IPS-11a (cell line): ENCODE results near the gene ARF1.
"Not testable (repeated sequence)": the region's sequence is repeated elsewhere in the genome, so short reads cannot be mapped to it uniquely, and the experiment has no call there.

Experiments used
- H3K4me3 ChIP-seq: one replicate; pipeline ENCODE4 v1.5.1; 2013; ENCODE audit warnings: low read depth, low read length, control low read depth

ARF1 gene

DNA sequence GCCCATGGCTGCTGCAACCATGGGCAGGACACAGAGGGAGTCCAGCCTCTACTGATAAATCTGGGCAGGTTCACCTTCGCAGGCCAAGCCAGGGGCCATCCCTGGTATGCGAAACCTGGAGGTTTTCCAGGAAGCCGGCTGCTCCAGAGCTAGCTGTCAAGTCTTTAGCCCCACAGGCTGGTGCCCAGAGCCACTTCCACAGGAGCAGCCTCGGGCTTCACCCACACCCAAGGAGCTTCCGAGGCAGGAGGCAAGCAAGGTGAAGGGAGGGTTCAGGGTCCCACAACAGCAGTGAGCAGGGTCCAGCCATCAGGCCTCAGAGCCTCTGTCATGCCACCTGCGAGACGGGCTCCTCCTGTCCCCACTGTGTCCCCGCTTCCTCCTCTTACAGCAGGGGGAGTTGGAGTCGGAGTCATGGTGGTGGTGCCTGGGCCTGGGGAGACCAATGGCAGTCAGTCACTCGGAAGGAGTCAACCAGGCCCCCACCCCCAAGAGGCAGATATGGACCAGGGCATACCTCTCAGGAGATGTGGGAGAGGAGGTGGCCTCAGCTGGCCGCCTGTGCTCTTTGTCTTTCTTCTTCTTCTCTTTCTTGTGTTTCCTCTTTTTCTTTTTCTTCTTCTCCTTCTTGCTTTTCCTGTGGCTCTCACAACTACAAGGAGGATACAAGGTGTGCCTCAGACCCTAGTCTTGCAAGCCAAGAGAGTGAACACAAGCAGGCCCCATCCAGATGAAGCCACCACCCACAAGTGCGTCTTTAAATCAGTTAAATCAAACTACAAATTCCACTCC, 18.5 kb downstream of the ARF1 start:
- H3K4me3 ChIP-seq = no peak overlapping the region

DNA sequence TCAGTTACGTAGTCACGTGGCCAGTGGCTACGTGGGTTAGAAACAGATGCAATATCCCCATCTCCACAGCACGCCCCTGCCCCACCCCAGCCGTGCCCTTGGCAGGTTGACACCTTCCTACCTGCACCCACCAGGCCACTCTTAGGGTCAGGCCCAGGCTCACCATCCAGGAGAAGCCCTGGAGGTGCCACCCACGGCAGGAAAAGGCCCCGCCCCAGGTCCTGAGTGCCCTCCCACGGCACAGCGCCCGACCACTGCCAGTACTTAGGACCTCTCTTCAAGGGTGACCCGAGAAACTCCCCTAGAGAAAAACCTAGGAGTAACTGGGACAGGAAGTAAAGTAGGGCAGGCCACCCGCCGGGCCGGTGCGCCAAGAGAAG, 19.1 kb downstream of the ARF1 start:
- no peak overlapping the region for H3K4me3 ChIP-seq

DNA sequence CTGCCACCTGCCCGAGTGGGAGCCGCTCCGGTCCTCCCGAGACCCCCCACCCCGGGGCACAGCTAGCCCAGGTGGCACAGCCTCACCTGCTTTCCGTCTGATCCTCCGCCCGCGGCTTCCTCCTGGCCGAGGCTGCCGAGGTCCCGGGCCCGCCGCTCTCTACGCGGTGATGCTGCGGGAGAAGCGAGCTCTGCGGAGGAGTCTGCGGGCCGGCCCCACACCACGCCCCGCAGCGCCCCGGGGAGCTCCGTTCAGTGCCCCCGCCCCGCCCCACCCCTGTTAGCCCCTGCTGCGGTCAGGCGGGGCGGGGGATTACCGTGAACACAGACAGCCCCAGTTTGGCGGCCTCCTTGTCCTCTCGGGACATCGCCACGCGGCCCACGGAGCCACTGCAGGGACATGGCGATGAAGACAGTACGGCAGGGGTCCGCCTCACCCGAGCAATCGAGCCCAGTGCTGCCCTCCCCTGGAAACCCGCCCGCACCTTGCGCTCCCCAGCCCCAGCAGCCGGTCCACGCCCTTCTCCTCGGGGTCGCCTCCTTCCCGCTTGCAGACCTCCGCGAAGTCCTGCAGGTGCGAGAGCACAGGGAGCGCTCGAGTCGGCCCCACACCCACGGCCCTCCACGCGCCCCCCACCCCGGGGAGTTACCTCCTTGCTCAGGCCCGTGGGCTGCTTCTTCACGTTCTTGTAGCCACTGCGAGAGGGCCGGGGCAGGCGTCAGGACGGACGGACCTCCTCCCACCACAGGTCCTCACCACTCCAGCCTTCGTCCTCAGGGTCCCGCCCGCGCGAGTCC, 19.7 kb downstream of the ARF1 start:
- peak overlapping the region; percentile 77 for H3K4me3 ChIP-seq

DNA sequence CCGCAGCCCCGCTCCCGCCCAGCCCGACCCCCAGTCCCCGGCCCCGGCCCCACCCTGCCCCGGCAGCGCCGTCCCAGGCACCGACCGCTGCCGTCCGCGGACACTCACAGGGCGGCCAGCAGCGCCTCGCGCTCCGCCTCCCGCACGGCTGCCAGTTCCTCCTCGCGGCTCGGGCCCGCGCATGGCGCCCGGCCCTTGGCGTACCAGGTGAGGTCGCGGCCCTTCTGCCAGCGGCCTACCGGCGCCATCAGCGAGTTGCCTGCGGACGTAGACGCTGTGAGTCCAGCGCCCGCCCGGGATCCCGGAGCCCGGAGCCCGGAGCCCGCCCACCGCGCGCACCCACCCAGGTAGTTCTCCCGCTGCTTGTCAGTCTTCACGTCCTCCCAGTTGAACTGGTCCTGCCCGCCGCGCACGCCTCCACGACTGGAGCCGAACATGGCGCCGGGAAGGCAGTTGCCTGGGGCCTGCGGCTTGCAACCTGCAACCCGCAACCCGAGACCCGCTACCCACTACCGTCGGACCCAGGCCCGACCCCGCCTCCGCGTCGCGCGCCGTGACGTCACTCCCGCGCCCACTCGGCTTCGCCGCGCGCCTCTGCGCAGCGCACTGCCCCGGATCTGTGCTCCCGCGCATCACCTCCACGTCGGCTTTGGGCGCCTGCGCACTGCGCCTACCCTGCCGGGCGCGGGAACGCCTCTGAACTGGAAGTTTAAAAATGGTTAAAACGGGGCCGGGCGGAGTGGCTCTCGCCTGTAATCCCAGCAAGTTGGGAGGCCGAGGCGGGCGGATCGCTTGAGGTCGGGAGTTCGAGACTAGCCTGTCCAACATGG, 20.5 kb downstream of the ARF1 start, which contains the start of gene C1orf35:
C1orf35 (minus strand) TSS at position 535 of the 830 bp plus-strand sequence; CDS start at position 437, 98 bp downstream.
- H3K4me3 ChIP-seq = peak within 1 kb of the TSS; percentile 77

DNA sequence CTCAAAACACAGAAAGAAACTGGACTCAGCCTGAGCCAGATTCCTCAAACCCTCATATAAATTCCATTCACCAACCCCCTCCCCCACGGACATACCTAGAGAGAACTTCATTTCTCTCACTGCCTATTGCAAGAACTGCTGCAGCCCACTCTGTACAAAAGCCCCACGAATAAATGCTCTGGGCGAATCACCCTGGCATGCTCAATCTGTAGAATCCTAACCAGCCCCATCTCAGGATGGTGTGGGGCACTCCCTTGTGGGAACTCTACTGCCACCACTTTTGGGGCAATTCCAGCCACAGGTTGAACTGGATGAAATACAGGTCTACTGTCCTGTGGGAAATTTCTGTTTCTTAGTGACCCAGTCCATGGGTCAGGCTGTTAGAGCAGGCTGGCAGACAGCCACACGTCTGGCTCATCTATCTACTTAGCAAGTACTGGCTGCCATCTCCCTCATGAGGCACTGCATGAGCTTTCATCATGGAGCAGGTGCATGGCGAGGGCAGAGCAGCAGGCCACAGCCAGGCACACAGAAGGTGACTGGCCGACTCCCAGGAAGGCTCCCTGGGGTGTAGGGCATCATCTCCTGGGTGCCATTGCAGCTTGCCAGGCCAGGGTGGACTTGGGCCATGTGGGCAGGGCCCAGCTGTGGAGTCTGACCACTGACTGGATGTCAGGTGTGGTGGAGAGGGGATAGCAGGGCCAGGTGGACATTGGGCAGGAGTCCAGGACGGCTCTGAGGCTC, 22.2 kb downstream of the ARF1 start:
- no peak overlapping the region for H3K4me3 ChIP-seq

DNA sequence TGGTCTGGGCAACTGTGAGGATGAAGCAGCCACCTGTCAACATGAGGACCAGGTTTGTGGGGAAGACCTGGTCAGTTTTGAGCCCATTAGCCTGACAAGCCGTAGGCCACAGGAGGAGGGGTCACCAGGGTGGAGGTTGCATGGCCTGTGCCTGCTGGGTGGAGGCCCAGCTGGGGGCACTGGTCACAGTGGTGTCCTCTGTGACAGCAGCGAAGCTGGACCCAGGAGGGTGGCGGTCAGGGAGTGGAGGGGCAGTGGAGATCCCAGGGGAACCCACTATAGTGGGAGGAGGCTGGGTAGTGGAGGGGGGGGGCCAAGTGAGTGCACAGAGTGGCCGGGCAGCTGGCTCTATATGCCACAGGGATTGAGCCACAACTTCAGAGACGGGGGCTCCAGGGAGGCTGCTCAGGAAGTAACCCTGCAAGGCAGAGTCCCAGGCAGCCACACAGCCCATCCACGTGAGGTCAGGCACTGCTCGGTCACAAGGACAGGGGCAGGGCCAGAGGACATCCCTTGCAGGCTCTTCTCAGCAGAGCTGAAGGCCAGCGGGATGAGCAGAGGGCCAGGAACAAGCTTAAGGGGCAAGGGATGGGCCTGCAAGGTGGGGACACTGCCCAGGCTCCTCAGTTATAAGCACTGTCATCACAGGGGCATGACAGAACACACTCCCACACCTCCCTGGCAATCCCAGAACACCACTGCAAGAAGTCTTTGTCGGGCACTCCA, 22.9 kb downstream of the ARF1 start:
- H3K4me3 ChIP-seq = no peak overlapping the region

DNA sequence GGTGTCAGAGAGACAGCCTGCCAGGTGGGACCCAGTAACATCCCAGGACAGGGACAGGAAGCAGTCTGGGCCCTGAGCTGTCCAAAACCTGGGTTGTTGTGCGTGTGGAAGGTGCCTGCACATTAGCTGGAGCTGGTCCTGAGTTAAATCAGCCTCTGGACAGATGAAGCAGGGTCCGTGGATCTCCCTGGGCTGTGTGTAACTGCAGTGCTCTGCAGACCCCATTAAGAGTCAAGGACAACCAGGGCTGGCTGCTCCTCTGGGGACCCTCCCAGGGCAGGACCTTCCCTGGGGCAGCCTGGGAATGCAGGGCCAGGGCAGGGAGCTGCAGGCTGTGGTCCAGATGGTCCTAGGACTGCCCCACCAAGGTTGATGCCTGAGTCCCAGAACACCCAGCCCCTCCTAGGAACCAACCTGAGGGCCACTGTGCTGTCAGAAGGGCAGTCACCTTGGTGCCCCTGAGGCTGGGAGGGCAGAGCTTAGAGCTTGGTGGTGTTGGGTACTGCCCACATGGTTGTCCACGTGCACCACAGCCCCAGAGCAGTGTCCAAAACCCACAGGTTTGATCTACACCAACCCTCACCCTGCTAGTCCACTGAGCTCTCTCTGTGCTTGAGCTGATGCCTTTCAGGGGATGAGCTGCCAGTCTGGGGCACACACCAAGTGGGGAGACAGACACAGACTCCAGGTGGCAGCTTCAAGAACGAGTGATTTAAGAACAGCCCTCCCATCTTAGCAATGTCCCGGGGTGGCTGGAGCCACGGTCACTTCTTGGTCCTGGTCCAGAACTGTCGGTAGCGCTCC, 23.7 kb downstream of the ARF1 start:
- H3K4me3 ChIP-seq = no peak overlapping the region

DNA sequence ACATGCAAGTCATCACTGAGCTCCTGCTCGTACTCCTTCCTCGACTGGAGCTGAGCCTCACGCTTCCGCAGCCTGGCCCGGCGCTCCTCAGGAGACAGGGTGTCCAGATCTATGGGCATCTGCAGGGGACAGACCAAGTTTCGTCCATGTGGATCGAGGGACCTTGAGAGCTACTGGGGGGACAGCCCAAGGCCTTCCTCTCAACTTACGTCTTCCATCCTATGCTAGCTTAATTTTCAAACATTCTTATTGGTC, 24.2 kb downstream of the ARF1 start:
- H3K4me3 ChIP-seq = no peak overlapping the region

DNA sequence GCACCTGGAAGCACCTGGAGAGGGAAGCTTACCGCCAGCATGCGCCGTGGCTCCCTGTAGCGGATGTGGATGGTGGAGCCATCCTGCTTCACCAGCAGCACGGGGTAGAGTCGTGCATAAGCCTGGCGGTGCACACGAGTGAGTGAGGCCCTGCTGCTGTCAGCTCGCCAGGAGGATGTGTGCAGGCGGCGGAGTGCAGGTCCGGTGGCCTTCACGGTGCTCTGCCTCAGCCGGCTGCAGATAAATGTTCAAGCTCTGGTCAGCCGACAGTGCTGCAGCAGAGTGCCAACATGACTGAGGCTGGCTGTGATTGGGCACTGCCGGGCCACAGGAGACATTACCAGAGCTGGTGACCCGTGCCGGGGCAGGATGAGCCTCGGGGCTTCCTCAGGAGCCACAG, 25.1 kb downstream of the ARF1 start:
- H3K4me3 ChIP-seq = no peak overlapping the region

DNA sequence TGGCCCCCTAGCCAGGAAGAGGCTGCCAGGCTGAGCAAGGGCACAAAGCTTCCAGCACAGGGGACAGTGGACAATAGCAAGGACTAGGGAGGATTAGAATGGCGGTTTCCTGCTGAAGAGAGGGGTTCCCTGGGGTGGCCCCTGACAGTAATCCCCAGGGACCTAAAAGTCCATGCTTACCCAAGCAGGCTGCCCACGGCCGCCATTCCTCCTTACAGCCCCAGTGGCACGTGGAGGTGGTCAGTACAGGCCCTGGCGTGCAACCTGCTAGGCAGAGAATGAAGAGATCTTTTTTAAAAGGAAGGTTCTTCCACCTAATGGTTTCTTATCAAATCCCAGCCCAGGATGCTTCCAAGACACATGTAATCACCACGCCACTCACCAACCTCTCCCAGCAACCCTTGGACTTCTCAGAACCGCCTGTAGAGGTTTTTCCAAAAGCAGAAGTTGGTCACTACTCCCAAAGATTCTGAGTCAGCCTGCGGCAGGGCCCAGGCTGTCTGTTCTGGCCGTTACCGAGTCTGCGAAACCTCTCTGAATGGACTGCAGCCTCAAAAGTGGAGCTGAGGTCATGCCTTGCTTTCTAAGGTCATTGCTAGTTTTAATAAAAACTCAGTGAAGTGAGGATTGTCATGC, 25.7 kb downstream of the ARF1 start:
- peak overlapping the region; percentile 97 for H3K4me3 ChIP-seq

DNA sequence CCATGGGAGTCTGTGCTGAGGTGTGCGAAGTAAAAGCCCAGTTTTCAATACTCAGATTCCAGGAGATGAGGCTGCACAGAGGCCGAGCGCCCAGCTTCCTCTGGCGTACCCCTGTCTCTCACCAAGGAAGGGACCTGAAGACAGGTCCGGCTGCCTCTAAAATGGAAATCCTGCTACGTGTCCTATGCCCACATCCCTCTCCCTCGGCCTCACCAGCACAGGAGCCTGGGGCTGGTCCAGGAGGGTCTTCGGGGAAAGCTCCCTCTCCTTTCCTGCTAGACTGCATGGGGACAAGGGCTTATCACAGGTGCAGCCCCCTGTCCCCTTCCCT, 26.2 kb downstream of the ARF1 start:
- peak overlapping the region; percentile 97 for H3K4me3 ChIP-seq

DNA sequence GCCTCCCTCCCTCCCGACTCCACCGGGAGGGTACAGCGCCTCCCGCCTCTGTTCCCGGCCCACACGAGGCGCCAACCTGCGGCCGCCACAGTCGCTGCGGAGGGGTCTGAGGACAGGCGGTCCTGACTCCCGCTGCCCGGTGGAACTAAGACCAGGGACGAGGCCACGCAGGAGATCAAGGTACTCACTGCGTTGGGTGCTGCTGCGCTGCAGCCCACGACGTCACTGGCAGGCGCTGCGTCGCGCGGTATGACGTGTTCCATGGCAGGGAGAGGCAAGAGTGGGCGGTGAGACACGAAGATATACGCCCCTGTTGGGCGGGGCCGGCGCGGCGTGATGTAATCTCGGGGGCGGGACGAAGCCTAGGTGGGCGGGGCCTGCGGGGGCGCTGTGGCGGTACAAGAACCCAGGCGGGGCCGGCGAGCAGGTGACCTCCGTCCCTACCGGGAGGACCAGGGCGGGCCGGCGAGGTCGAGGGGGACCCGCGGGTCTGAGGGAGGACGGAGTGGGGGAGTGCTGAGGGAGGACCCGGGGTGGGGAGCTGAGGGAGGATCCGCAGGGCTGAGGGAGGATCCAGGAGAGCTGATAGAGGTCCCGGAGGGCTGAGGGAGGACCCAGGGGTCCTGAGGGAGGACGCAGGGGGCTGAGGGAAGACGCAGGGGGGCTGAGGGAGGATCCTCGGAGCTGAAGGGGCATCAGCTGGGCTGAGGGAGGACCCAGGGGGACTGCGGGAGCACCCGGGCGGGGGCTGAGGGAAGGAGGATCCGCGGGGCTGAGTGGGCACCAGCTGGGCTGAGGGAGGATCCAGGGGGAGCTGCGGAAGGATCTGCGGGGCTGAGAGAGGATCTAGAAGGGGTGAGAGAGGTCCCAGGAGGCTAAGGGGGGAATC, 26.8 kb downstream of the ARF1 start, which contains the start of gene MRPL55:
MRPL55 (minus strand) TSS at position 227 of the 889 bp plus-strand sequence. CDS start 1,039 bp downstream, outside the sequence.
- peak within 1 kb of the TSS; percentile 97 for H3K4me3 ChIP-seq

DNA sequence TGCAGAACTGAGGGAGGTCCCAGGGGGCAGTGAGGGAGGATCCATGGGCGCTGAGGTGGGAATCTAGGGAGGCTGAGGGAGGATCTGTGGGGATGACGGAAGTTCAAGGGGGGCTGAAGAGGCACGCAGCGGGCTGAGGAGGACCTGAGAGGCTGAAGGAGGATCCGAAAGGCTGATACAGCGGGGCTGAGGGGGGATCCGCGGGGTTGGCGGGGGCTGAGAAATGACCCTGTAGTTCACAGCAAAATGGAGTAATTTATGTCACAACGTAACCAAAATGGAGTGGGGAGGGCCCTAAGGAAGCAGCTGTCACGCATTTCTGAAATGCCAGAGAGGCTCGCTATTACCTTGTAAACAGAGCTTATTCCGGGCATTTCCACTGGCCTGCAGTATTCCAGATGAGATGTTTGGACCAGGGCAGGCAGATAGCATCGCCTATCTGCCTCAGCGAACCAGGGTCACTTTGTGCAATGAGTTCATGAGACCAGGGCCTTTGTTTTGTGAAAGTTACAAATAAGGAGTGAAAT, 27.5 kb downstream of the ARF1 start:
- peak overlapping the region; percentile 97 for H3K4me3 ChIP-seq

DNA sequence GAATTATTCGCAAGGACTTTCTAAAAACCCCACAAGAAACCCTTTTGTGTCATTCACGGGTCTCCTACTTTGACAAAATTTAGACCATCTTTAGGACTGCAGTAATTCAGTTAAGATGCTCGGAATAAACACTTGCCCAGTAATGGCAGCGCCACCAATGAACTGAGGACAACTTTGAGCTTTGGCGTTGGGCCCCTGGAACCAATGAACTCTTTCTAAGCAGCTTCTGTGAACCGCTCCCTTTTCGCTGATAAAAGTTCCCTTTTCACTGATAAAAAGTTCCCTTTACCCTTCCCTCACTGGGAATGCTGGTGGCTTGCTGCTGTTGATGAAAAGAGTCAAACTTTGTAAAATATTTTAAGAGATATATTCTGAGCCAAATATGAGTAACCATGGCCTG, 28.0 kb downstream of the ARF1 start:
- H3K4me3 ChIP-seq = no peak overlapping the region

DNA sequence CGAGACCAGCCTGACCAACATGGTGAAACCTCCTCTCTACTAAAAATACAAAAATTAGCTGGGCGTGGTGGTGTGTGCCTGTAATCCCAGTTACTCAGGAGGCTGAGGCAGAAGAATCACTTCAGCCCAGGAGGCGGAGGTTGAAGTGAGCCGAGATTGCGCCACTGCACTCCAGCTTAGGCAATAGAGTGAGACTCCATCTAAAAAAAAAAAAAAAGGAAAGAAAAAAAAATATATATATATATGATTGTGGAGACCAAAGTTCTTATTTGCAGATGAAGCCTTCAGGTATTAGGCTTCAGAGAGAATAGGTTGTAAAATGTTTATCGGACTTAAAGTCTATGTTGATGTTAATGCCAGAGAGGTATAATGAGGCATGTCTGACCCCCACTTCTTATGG, 28.8 kb downstream of the ARF1 start:
- not testable (repeated sequence) for H3K4me3 ChIP-seq

DNA sequence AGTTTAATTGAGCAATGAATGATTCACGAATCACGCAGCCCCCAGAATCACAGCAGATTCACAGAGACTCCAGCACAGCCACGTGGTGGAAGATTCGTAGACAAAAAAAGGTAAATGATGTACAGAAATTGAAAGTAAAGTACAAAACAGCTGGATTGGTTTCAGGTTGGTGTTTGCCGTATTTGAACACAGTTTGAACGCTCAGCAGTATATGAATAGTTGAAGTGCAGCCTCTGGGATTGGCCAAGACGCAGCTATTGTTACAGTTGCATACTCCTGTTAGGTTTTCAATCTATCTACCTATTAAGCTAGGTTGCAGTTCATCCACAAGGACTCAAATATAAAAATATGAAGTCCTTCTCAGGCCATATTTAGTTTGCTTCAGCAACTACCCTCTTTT, 29.7 kb downstream of the ARF1 start:
- no peak overlapping the region for H3K4me3 ChIP-seq

DNA sequence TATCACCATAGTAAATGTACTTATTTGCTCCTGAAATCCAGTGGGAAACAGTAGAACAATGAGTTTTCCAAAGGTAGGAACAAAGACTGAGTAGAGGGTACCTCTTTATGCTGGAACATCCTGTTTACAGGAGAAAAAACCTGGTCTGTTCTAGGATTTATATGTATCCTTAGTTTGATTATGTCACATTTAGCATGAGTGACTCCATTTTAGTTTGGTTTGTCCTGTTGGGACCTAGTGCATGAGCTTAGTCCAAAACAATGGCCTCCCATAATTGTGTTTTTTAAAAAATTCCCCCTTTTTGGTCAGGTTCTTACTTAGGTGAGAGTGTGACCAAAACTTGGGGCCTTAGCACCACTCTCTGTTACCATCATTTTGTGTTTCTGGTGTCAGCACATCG, 30.1 kb downstream of the ARF1 start:
- H3K4me3 ChIP-seq = no peak overlapping the region

DNA sequence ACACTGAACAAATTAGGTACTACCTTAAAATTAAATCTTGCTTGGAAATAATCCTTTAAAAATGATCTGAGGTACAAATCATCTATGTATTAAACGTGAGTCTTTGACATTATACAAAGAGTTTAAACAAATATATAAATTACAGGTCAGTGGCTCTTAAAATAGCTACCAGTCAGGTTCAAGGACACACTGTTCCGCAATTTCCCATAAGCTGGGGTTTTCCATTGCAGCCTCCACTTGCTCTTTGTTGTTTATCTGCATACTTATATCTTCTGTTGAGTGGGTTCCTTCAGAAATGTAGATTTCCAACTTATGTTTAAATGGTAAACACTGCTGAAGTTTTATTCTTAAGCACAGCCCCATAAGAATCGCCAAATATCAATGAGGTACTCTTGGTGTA, 32.3 kb downstream of the ARF1 start:
- no peak overlapping the region for H3K4me3 ChIP-seq
